Astrocyte of the cerebellum (primary cell): Measurements from ENCODE around the gene DOCK2.

Source experiments
- DNase-seq: peaks from one replicate; pipeline ENCODE4 v3.0.0-alpha.2; 2011; ENCODE audit warnings: low read depth
- H3K4me3 ChIP-seq: 2 replicates; pipeline ENCODE4 v1.5.1; 2011; ENCODE audit warnings: mild to moderate bottlenecking, low read depth, low read length, moderate library complexity
- CTCF ChIP-seq: IDR thresholded peaks from 2 replicates; pipeline ENCODE4 v1.5.1; 2012; ENCODE audit warnings: low read length, low read depth, moderate library complexity, mild to moderate bottlenecking; ENCODE audit errors: missing control alignments
- in situ Hi-C: cut with HindIII; loops from 2 replicates; pipeline ENCODE4 v1.10.0; 2017; ENCODE audit warnings: low sequenced_read_pairs

The DOCK2 gene

GRCh38 chr5:170105642-170106611 lies 468.9 kb downstream of the DOCK2 start, which contains the start of gene FOXI1:
Gene FOXI1 (plus strand): TSS chr5:170105897. CDS start chr5:170105958, 61 bp downstream.
- no peak for DNase-seq
- TF ChIP-seq CTCF, result no peak

GRCh38 chr5:170107674-170108073 lies 470.6 kb downstream of the DOCK2 start:
- no peak overlapping the region for H3K4me3 ChIP-seq
- TF ChIP-seq CTCF, result no peak
- in situ Hi-C loops, result no loop called here
- no peak for DNase-seq

More at GRCh38 chr5:170105642-170106611, 468.9 kb downstream of the DOCK2 start, which contains the start of gene FOXI1:
- in situ Hi-C loops, result no loop called here
- no peak within 1 kb of the TSS for H3K4me3 ChIP-seq

DNA sequence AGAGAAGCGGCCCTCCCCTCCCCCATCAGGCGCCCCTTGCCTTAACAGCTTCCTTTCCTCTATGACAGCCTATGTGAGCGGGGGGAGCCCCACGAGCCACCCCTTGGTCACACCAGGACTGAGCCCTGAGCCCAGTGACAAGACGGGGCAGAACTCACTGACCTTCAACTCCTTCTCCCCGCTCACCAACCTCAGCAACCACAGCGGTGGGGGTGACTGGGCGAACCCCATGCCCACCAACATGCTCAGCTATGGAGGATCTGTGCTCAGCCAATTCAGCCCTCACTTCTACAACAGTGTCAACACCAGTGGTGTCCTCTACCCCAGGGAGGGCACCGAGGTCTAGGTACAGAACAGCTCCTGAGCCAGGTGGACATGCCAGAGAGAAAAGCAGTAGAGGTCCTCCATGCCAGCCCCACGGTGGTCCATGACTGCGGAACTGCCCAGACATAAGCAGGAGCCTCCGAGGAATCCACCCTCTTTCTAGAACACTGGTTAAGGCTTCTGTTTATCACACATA lies 471.3 kb downstream of the DOCK2 start:
- no peak for TF ChIP-seq CTCF
- no peak for DNase-seq
- in situ Hi-C loops, result no loop called here
- no peak overlapping the region for H3K4me3 ChIP-seq

DNA sequence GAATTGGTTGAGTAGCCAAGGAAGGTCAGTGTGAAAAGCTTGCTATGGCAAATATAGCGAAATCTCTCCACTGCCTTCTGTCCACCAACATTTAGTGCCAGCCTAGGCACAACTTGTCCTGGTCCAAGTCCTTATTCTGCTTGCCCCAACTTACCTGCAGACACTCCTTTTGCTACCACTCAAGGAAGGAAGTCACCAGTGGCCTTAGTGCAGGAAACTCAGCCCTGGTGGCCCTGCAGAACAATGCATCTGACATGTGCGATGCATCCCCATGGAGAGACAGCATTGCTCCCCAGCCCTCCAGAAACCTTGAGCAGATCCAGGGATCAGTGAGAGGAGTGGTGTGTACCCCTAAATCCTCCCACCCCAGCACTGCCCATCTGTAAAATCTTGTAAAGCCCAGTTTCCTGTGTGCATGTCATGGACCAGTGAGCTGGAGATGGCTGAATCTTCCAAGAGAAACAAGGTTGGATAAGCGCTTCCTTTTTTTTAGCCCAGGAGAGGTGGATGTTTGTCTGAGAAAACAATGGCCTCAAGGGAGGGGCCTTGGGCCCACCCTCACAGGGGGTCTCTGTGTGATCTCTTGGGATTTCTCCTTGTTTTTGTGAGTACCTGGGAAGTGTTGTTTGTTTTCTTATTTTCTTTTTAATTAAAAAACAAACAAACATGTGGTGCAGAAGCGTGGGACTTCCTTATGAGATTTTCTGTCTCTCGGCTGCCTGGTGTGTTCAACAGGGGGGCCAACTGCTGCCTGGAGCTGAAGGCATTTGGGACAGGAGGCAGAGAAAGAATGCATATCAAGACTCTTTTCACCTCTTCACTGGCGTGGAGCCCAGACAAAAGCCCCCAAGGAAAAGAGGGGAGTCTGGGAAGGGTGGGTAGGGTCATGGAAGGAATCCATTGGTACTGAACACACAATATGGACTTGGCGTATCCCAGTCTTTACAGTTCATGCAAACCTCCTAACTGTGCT lies 472.3 kb downstream of the DOCK2 start:
- DNase-seq, result no peak
- in situ Hi-C loops, result no loop called here
- H3K4me3 ChIP-seq, result no peak overlapping the region
- no peak for TF ChIP-seq CTCF

- in situ Hi-C loops, result no loop called here
- no peak for DNase-seq
- TF ChIP-seq CTCF, result no peak
- H3K4me3 ChIP-seq, result no peak overlapping the region
Measured at GRCh38 chr5:170110403-170111087, 473.5 kb downstream of the DOCK2 start.
